Activated naive CD8-positive, alpha-beta T cell treated with anti-CD3 and anti-CD28 coated beads, Interleukin-2, amount 50 U/mL, for 16 hours (primary cell): ENCODE results near the gene NEGR1.

Experiments used
- DNase-seq: peaks from one replicate; pipeline ENCODE4 v3.0.0-alpha.2; 2020; ENCODE audit warnings: low read depth, low spot score

NEGR1 gene

DNA sequence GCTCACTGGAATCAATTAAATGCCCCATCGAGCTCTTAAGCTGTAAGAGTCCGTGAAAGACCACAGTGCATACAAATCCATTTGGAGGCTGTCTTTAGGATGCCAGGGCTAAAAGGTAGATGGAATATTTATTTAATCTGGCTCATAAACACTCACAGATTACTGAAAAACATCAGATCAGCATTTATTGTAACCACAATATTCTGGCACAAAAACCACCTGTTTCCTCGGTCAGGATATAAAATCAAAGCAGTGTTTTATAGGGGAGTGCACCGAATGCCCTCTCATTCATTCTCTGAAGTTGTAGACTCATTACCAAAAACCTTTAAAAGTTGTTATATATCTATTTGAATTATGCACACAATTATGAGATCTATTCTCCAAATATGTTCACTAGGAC is 500.9 kb downstream of the NEGR1 start:
- DNase-seq = no peak

DNA sequence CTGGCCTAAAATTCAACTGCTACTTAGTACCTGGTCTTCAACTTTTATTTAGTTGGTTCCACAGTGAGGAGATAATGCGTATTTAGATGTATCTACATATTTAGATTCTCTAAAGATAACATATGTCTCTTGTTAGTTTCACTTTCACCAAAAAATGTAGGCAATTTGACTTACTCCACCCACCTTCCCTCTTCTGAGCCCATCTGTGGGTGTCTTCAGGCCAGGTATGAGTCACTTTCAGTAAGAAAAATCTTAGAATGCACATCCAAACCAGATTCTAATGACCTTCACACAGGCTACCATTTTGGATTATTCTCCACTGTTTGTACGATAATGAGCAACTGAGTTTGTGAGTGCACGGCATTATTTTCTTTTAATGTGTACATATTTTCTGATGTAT is 501.7 kb downstream of the NEGR1 start:
- no peak for DNase-seq

DNA sequence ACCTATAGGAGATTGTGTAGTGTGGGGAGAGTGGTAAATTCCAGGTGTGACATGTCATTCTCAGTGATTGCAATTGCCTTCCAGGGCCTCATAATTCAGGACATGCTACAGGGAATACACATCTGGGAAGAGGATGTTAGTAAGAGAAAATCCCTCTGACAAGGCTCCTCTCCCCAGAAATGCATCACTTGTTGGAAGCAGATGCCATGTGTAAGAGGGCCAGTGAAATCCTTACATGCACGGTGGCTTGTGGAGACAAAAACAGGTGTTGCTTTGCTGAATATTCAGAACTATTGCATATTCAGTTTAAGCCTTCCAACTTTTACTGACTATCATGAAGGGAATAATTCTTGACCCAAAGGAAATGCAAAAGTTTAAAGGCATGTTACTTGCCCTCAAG is 503.4 kb downstream of the NEGR1 start:
- DNase-seq = no peak

DNA sequence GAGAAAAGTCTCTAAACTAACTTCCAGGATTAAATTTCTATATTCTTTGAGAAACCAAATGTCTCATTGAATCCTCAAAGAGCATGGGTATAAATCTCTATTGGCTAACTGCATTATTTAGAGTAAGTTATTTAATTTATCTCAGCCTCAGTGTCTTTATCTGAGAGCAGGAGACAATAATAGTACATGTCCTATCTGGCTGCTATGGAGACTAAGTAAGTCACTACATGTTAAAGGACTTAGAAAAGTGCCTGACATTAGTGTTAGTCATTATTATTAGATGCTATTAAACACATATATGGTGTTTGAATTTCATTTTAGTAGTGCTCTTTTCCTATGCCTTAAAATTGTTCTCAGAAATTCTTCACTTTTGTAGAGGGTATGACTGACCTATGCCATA is 505.2 kb downstream of the NEGR1 start:
- no peak for DNase-seq

DNA sequence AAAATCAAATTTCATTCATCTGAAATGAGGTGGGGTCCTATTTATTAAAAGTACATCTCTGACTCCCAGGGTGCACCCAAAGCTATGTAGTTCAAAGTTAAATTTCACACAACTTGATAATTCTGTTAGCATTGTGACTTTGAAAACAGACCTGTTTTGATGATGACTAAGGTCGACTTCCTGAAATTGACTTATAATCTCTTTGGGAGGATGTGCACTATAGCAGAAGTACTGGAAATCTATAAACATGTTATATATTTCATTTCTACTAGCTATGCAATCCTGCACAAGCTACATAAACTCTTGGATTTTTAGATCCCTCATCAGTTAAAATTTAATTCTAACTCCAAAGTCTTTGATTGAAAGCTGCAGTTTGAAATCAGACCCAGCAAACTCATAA is 507.6 kb downstream of the NEGR1 start:
- DNase-seq = no peak

DNA sequence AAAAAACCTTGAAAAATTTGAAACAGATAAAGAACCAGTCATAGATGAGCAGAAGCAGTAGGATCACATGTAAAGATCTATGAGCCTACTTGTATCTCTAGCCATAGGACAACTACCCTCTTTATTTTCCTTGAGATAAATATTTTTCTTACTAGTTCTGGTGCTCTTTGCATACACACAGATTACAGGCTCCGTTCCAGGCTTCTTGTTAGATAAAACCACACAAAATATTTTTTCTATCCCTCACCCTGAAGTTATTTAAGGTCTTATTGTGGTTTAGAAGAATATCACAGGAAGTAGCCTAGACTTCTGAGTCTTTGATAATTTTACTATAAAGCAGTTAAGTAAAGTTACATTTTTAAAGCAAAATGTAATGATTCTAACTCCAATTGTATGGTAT is 512.2 kb downstream of the NEGR1 start:
- no peak for DNase-seq

DNA sequence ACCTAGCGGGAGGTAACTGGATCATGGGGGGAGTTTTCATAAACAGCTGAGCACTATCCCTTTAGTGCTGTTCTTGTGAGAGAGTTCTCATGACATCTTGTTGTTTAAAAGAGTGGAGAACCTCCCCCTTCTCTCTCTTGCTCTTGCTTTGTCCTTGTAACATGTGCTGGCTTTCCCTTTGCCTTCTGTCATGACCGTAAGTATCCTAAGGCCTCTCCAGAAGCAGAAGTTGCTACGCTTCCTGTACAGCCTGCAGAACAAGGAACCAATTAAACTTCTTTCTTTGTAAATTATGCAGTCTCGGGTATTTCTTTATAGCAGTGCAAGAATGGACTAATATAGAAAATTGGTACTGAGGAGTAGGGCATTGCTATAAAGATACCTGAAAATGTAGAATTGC is 515.6 kb downstream of the NEGR1 start:
- DNase-seq = no peak

DNA sequence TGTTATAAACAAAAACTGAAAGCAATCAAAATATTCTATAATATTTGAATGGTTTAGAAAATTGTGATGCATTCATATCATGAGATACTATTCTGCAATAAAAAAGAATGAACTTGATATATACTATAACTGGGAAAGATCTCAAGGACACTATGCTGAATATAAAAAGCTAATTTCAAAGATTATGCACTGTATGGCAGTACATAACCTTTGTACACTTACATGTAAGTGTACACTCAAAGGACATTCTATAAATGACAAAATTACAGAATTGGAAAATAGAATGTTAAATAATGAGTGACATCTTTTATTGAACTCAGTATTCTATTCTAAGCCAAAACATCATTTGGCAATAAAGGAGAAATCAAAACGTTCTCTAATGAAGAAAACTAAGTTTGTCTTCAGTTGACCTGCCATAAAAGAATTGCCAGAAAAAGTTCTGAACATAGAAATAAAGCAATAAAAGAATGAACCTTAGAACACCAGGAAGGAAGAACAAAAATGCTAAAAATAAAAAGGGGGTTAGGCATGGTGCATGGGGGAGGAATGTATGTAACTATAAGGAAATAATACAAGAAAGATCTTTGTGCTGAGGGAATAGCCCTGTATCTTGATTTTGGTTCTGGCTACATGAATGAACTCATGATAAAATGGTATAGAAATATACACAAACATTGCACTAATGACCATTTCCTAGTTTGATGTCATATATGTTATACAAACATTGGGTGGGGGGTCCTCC is 519.7 kb downstream of the NEGR1 start:
- no peak for DNase-seq

DNA sequence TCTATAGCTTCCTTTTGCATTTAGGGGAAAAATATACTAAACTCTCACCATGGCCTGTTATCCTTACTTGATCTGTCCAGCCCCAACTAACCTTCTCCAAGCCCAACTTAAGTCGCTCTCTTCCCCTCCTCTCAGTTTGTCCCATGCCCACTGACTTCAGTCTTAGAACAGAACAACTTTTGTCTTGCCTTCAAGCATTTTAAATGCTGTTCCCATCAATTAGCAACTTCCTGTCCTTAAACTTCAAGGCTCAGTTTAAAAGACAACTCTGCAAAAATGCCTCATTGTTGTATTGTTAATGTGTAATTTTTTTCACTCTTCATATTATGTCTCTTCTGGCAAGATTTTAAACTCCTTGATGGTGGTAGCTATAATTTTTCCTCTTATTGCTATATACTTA is 526.9 kb downstream of the NEGR1 start:
- no peak for DNase-seq

DNA sequence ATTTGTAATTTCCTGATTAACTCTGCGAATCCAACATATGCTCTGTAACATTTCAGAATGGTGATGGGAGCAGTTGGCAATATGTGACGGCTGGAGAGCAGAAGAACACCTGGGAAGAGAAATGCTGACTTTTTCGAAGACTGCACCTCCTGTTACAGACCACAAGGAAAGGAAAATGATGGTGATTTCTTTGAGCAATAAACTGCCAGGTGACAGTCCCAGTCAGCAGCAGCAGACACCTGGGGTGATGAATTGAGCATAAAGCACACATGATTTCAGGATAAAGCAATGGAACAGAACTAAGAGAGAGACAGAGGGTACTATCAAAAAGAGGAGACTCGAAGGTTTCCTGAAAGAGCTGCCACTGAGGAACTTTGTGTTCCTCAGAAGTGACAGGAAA is 528.6 kb downstream of the NEGR1 start:
- no peak for DNase-seq

DNA sequence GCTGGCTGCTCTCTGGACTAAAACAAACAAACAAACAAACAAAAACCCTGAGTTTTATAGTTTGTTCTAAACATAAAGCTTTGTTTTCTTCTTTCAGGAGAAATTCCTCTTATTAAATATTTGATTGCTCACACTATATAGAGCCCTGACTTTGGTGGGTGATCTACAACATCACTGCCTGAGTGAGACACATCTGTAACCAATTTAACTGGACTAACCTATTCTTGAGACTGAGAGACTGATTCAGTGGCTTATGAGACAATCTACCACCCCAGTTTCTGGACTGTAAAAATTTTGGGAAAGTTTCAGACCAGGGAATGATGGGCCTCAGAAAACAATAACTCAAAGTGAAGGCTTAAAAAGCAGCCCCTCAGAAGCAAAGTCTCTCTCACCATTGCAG is 537.0 kb downstream of the NEGR1 start:
- no peak for DNase-seq

DNA sequence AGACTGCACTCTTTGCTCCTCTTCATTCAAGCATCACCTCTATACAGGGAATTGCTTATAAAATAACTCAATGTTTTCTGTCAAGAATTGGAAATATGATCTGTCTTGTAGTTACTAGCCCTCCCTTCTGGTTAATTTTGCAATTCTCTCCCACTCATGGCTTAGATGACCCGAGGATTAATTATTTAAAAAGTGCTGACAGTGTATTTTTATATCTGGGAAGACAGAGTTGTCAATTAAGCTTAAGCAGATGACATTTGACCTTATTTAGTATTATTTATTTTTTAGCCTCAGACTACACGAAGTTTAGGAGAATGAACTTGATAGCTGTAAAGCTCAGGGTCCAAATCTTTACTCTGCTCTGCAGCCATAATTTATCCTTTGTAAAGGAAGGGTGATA is 538.5 kb downstream of the NEGR1 start:
- DNase-seq = no peak

DNA sequence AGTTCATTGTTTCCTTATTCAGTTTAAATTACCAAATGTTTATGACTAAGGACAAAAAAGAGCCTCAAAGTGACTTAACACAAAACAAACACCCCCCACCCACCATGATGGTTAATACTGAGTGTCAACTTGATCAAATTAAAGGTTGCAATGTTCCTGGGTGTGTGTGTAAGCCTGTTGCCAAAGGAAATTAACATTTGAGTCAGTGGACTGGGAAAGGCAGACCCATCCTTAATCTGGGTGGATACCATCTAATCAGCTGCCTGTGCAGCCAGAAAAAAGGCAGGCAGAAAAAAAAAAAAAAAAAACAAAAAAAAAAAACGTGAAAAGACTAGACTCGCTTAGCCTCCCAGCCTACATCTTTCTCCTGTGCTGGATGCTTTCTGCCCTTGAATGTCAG is 543.4 kb downstream of the NEGR1 start:
- DNase-seq = no peak

DNA sequence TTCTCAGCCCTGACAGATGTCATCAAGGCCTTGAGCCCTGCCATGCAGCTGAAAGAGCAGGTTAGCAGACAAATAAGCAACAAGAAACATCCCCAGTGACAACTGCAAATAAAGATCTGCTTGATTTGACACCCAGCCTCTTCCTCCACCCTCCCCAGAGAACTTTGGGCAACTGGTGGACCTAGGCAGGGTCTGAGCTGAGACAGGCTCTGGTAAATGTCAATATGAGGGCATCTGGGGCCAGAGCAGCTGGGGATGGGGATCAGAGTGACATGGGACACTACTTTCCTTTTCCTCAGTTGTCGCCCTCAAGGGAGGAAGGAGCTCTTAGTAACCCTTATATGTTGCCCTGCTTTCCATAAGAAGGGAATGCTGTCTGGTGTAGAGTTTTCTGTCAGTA is 544.1 kb downstream of the NEGR1 start:
- no peak for DNase-seq

DNA sequence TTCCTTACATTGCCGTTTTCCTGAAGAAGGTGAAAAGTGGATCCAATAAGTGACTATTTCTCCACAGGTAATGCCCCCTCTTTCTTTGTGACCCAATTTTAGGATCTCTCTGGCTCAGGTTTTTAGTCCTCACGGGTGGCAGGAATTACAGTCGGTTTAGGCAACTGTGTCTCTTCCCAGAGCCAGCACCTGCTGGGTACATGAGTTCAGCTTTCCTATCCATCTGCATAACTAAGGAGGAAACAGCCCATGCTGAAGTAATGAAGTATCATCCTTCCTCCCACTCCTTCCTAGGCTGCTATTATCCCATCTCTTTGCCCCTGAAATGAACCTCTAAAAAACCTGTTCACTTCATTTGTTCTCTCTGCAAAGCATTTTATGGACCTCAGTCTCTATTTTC is 544.6 kb downstream of the NEGR1 start:
- DNase-seq = no peak

DNA sequence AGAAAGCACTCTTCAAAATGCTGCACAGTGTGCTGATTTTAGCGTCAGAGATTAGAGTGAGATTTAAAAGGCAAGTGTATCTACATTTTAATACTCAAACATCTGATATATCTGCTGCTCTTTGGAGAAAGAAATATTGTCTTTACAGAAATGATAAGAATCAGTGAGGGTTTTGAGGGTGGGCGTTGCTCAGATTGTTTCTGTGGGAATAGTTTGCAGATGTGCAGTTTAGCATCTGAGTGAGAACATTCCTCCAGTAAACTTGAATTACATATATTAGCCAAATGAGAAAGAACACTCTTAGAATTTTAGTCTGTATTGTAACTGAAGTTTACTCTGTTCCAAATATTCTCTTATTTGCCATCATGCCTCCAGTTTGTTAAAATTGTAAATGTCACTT is 549.2 kb downstream of the NEGR1 start:
- no peak for DNase-seq

DNA sequence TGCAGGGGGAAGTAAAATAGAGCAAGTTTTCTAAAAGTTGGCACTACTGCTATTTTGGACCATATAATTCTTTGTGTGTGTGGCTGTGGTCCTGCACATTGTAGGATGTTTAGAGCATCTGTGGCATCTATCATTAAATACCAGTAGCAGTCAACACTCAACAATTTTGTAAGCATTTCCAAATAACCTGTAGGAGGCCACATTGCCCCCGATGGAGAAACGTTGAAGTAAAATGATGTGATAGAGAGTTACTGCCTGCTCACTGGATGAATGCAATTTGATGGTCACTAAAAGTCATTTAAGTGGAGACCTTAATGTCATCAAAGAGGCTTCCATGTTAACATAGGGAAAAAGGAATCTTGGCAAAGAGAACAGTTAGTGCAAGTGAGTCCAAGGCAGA is 560.8 kb downstream of the NEGR1 start:
- DNase-seq = no peak

DNA sequence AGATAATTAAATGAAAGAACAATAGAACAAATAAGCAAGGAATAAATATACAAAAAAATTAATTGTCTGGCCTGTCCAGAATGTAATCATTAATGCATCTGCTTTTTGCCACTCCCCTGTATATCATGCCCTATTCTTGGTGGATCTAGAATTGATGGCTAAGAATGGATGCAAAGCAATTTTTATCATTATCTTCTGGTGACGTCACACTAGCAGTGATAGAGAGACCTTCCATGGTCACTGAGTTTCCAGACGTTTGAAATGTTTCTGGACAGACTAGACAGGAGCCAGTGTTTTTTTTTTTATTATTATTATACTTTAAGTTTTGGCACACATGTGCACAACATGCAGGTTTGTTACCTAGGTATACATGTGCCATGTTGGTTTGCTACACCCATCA is 563.0 kb downstream of the NEGR1 start:
- DNase-seq = no peak

DNA sequence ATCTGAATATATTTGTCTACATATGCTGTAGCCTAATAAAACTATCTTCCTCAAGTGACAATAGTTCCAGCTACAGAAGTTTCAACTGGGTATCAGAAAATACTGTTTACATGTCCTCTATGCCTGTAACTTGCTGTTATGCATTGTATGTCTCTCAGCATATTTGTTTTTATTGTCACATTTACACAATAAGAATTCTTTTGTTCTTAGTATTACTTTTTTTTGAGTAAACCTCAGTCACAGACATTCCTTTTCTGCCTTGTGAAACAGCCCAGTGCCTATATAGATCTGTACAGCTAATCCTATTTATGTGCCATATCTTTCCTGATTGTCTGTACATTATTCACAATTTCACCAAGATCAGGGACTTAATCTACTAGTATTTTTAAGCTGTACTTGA is 565.2 kb downstream of the NEGR1 start:
- DNase-seq = no peak

DNA sequence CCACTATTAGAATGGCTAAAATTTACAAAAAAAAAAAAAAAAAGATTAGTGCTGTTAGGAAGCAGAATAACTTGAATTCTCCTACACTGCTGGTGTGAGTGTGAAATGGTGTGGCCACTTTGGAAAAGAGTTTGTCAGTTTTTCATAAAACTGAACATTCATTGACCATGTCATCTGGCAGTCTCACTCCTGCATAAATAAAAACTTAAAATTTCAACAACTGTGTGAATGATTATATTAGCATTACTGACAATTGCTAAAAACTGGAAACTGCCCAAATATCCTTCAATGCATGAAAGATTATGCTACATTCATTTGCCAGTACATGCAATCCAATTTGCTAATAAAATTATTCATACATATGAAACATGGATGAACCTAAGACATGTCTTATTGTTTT is 570.9 kb downstream of the NEGR1 start:
- no peak for DNase-seq

DNA sequence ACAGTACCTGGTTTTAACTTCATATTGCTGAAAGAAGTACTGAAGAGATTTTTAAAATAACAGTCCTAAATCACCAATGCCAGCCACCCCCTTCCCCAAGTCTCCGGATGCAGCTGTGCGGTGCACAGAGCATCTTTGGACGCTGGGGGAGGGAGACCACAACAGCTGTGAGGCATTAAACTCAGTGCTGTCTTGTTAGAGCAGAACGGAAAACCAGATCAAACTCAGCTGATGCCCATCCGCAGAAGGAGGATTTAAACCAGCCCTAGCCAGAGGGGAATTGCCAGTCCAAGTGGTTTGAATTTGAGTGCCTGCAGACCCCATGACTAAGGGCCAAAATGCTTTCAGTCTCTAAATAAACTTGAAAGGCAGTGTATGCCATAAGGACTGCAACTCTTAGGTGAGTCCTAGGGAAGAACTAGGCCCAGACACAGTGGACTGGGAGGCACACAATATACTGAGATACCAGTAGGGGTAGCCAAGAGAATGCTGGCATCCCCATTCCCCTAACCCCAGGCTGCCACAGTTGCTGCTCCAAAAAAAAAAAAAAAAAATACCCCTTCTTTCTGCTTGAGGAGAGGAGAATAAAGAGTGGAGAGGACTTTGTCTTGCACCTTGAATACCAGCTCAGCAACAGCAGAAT is 576.2 kb downstream of the NEGR1 start:
- no peak for DNase-seq

DNA sequence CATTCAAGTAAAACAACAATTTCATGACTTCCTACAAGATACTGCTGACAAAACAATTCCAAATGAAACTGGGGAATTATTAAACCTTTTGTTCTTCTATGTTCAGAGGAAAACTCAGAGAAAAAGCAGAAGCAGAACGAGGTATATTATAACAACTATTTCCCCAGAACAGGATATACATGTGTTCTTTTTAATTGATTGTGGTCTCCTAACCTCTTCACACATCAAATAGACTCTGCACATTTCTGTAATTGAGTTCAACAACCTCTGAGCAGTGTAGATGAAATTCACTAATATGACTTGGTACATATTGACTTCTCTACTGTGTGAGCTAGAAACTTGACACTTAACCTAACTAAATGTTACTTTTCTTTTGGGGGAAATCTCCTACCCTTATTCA is 584.2 kb downstream of the NEGR1 start:
- no peak for DNase-seq

DNA sequence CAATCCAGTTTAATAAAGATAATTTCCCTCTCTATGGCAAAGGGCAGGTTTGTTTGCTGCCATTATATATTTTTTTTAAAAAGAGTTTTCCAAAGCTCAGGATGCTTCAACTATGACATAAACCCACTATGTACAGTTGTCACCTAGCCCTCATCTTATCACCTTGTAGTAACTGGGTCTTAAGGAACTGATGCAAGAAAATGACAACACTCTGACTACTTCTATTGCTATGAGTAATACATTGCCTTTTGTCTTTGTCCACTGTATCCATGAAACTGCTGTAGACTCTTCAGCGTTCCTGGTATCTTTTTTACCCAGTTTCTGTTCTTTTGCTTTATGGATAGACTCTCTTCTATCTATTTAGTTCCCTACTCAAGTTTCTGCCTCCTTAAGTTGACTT is 586.5 kb downstream of the NEGR1 start:
- no peak for DNase-seq

DNA sequence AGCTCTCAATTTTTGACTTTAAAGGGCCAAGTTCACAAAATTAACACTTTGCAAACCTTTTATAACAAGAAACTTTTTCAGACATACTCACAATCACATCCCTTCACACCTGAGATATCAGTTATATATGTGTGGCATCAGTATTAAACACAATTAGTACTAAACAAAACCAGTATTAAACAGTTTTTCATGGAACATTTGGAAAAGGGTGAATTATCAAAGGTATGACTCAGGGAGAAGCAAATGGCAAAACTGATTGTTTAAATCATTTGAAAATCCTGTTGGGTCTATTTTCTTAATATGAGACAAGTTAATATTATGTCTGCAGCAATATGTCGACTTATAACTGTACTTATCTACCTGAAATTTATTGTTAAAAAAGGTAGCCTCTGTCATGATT is 587.3 kb downstream of the NEGR1 start:
- no peak for DNase-seq
